HG03469 (cell line): ENCODE results near the gene ALPK3.

Experiments used
- ATAC-seq: cut with Tn5 transposase; IDR thresholded peaks from one replicate; pipeline ENCODE4 v1.9.1; 2021; ENCODE audit warnings: mild to moderate bottlenecking, moderate library complexity, moderate number of reproducible peaks; ENCODE audit not compliant: unreplicated experiment

Gene ALPK3

GRCh38 chr15:84816694-84817465 lies at the start of gene ALPK3:
TSS of gene ALPK3 (plus strand) at chr15:84817356. CDS start at chr15:84817453, 97 bp downstream.
- ATAC-seq = no peak

GRCh38 chr15:84772031-84772430 lies 45.1 kb upstream of the ALPK3 start:
- ATAC-seq = no peak

GRCh38 chr15:84772467-84772866 lies 44.7 kb upstream of the ALPK3 start:
- ATAC-seq = no peak

GRCh38 chr15:84773716-84774115 lies 43.4 kb upstream of the ALPK3 start:
- ATAC-seq = no peak

- no peak for ATAC-seq
Measured at GRCh38 chr15:84775867-84776449, 41.2 kb upstream of the ALPK3 start.

- no peak for ATAC-seq
Measured at GRCh38 chr15:84778194-84778593, 39.0 kb upstream of the ALPK3 start.

GRCh38 chr15:84780492-84780891 lies 36.7 kb upstream of the ALPK3 start:
- ATAC-seq = no peak

GRCh38 chr15:84781495-84781894 lies 35.7 kb upstream of the ALPK3 start:
- no peak for ATAC-seq

GRCh38 chr15:84782346-84782745 lies 34.8 kb upstream of the ALPK3 start:
- no peak for ATAC-seq

- no peak for ATAC-seq
Measured at GRCh38 chr15:84783493-84784251, 33.5 kb upstream of the ALPK3 start.

GRCh38 chr15:84784262-84784661 lies 32.9 kb upstream of the ALPK3 start:
- no peak for ATAC-seq

GRCh38 chr15:84785053-84785452 lies 32.1 kb upstream of the ALPK3 start:
- ATAC-seq = no peak

GRCh38 chr15:84788500-84788899 lies 28.7 kb upstream of the ALPK3 start:
- no peak for ATAC-seq

GRCh38 chr15:84789762-84790161 lies 27.4 kb upstream of the ALPK3 start:
- no peak for ATAC-seq

GRCh38 chr15:84790676-84791075 lies 26.5 kb upstream of the ALPK3 start:
- ATAC-seq = no peak

- ATAC-seq = no peak
Measured at GRCh38 chr15:84791763-84792162, 25.4 kb upstream of the ALPK3 start.

GRCh38 chr15:84793431-84794161 lies 23.6 kb upstream of the ALPK3 start:
- ATAC-seq = no peak

- ATAC-seq = no peak
Measured at GRCh38 chr15:84794162-84794547, 23.0 kb upstream of the ALPK3 start.

- no peak for ATAC-seq
Measured at GRCh38 chr15:84795186-84795585, 22.0 kb upstream of the ALPK3 start.

- no peak for ATAC-seq
Measured at GRCh38 chr15:84797212-84797611, 19.9 kb upstream of the ALPK3 start.

GRCh38 chr15:84797801-84798200 lies 19.4 kb upstream of the ALPK3 start:
- ATAC-seq = no peak
